ENCODE data around the gene SLC35F4.
"Not testable (repeated sequence)": the region's sequence is repeated elsewhere in the genome, so short reads cannot be mapped to it uniquely, and the experiment has no call there.

SLC35F4 gene

GRCh38 chr14:57865403-57866198 is at the start of gene SLC35F4:
Gene SLC35F4 (minus strand): TSS chr14:57866092.
- DNase-seq = peak; percentile 24

GRCh38 chr14:57909626-57910025 is 43.7 kb upstream of the SLC35F4 start:
- no peak for DNase-seq

GRCh38 chr14:57903954-57904353 is 38.1 kb upstream of the SLC35F4 start:
- no peak for DNase-seq

GRCh38 chr14:57898837-57899572 is 33.1 kb upstream of the SLC35F4 start:
- no peak for DNase-seq

- DNase-seq = no peak
Measured at GRCh38 chr14:57897144-57897748, 31.4 kb upstream of the SLC35F4 start.

GRCh38 chr14:57889245-57889644 is 23.4 kb upstream of the SLC35F4 start:
- peak; percentile 89 for DNase-seq

GRCh38 chr14:57884175-57884574 is 18.3 kb upstream of the SLC35F4 start:
- DNase-seq = no peak

GRCh38 chr14:57883061-57883460 is 17.2 kb upstream of the SLC35F4 start:
- no peak for DNase-seq

GRCh38 chr14:57879516-57879915 is 13.6 kb upstream of the SLC35F4 start:
- DNase-seq = no peak

GRCh38 chr14:57875985-57876384 is 10.1 kb upstream of the SLC35F4 start:
- no peak for DNase-seq

- DNase-seq = no peak
Measured at GRCh38 chr14:57875296-57875695, 9.4 kb upstream of the SLC35F4 start.

- no peak for DNase-seq
Measured at GRCh38 chr14:57871459-57872080, 5.7 kb upstream of the SLC35F4 start.

- DNase-seq = no peak
Measured at GRCh38 chr14:57870686-57871457, 5.0 kb upstream of the SLC35F4 start.

- peak; percentile 79 for DNase-seq
Measured at GRCh38 chr14:57869617-57870016, 3.7 kb upstream of the SLC35F4 start.

- no peak for DNase-seq
Measured at GRCh38 chr14:57866199-57866705, 360 bp upstream of the SLC35F4 start.

- peak; percentile 24 for DNase-seq
Measured at GRCh38 chr14:57865066-57865402, 858 bp downstream of the SLC35F4 start.

GRCh38 chr14:57864659-57865058 is 1.2 kb downstream of the SLC35F4 start:
- DNase-seq = no peak

GRCh38 chr14:57863471-57863870 is 2.4 kb downstream of the SLC35F4 start:
- peak; percentile 50 for DNase-seq

GRCh38 chr14:57855666-57856065 is 10.2 kb downstream of the SLC35F4 start:
- not testable (repeated sequence) for DNase-seq

GRCh38 chr14:57854571-57854970 is 11.3 kb downstream of the SLC35F4 start:
- no peak for DNase-seq

GRCh38 chr14:57851354-57851753 is 14.5 kb downstream of the SLC35F4 start:
- no peak for DNase-seq

- DNase-seq = no peak
Measured at GRCh38 chr14:57848786-57849185, 17.1 kb downstream of the SLC35F4 start.
